ENCODE data around the gene KRT39.

DNA sequence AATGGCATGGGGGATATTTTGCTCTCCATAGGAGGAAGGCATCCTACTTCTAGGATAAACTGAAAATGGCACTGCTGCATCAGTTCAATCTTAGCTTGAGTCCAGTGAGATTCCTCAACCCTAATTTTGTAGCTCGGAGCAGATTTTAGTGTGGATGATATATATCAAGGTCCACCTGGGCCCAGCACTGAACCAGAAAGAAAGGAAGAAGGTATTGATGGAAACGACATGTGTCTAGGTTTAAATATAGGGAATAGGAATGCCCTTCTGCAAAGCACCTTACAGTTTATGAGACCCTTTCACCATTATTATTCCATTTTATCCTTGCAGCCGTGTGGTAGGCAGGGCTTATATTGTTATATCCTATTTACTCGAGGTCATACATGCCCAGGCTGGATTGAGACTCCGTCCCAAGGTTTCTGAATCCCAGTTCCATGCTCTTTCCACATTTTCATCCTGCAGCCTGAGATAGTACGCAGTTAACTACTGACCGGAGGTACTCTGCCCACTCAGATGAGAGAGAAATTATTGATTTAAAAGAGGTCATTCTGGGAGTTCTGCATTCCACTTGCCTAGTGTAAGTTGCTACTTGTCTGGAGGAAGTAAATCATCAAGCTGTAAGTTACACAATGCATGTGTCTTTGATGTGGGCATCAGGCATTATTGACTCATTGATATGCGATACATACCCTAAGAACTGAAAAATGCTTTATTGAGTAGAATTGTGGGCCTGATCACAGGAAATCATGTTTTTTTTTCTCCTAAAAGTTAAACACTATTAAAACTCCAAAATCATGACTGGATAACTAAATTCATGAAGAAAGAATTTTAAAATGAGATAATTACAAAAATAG lies 10.1 kb downstream of the KRT39 start:
- TF ChIP-seq, protein P1, sequence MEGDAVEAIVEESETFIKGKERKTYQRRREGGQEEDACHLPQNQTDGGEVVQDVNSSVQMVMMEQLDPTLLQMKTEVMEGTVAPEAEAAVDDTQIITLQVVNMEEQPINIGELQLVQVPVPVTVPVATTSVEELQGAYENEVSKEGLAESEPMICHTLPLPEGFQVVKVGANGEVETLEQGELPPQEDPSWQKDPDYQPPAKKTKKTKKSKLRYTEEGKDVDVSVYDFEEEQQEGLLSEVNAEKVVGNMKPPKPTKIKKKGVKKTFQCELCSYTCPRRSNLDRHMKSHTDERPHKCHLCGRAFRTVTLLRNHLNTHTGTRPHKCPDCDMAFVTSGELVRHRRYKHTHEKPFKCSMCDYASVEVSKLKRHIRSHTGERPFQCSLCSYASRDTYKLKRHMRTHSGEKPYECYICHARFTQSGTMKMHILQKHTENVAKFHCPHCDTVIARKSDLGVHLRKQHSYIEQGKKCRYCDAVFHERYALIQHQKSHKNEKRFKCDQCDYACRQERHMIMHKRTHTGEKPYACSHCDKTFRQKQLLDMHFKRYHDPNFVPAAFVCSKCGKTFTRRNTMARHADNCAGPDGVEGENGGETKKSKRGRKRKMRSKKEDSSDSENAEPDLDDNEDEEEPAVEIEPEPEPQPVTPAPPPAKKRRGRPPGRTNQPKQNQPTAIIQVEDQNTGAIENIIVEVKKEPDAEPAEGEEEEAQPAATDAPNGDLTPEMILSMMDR (IDR thresholded peaks at IDR 0.05; ENCODE audit: extremely low read depth in 1 of 2, insufficient read depth in 1 of 2, low read depth in 1 of 2, low read length in 2 of 2), result no peak
- TF ChIP-seq POLR2A (IDR thresholded peaks at IDR 0.05; ENCODE audit: low read depth, low read length) (no peak), EZH2 (IDR thresholded peaks at IDR 0.05; ENCODE audit: borderline replicate concordance, low read depth, low read length, severe bottlenecking) (no peak), POLR2AphosphoS5 (IDR thresholded peaks at IDR 0.05; ENCODE audit: insufficient read depth, low read depth, low read length) (no peak), MYC (IDR thresholded peaks at IDR 0.05; ENCODE audit: low read depth, low read length) (no peak), FOS (IDR thresholded peaks at IDR 0.05; ENCODE audit: borderline replicate concordance, insufficient read depth, low read length) (no peak), JUN (IDR thresholded peaks at IDR 0.05; ENCODE audit: borderline replicate concordance, insufficient read depth, insufficient read length, low read depth) (no peak), GATA2 (IDR thresholded peaks at IDR 0.05; ENCODE audit: insufficient read depth, insufficient read length, low read depth, low read length) (no peak)
- TF ChIP-seq, protein P2, sequence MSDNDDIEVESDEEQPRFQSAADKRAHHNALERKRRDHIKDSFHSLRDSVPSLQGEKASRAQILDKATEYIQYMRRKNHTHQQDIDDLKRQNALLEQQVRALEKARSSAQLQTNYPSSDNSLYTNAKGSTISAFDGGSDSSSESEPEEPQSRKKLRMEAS (IDR thresholded peaks at IDR 0.05; ENCODE audit: insufficient read depth, insufficient read length), result no peak

Data from endothelial cell of umbilical vein (primary cell).